Activated CD4-positive, CD25-positive, alpha-beta regulatory T cell (primary cell): ENCODE measurements around the gene UGT1A9.
"Not testable (repeated sequence)": the region's sequence is repeated elsewhere in the genome, so short reads cannot be mapped to it uniquely, and the experiment has no call there.

Experiments used
- DNase-seq, 4 experiments: peaks; one replicate each; lab custom pipeline; 2025; lab: John Stamatoyannopoulos, UW

UGT1A9 gene

GRCh38 chr2:233671290-233672161 lies at the start of gene UGT1A9:
TSS of gene UGT1A9 (plus strand) at chr2:233671898. CDS start at chr2:233671935, 37 bp downstream.
- no peak for DNase-seq

GRCh38 chr2:233627331-233628025 lies 44.2 kb upstream of the UGT1A9 start:
- DNase-seq = no peak

- not testable (repeated sequence) for DNase-seq
These were observed 35.4 kb upstream of the UGT1A9 start, which contains the start of gene UGT1A10 for GRCh38 chr2:233636306-233636705. TSS of gene UGT1A10 (plus strand) at chr2:233636448. CDS start at chr2:233636523, 75 bp downstream.

- DNase-seq = no peak
These were observed 32.9 kb upstream of the UGT1A9 start for GRCh38 chr2:233638836-233639235.

- no peak for DNase-seq
These were observed 31.8 kb upstream of the UGT1A9 start for GRCh38 chr2:233639860-233640259.

- no peak for DNase-seq
These were observed 28.6 kb upstream of the UGT1A9 start for GRCh38 chr2:233643128-233643527.

- not testable (repeated sequence) for DNase-seq
These were observed 25.7 kb upstream of the UGT1A9 start for GRCh38 chr2:233646033-233646432.

GRCh38 chr2:233650981-233651380 lies 20.7 kb upstream of the UGT1A9 start:
- no peak for DNase-seq

GRCh38 chr2:233651430-233651829 lies 20.3 kb upstream of the UGT1A9 start:
- DNase-seq = no peak

GRCh38 chr2:233654501-233654900 lies 17.2 kb upstream of the UGT1A9 start:
- DNase-seq = no peak

GRCh38 chr2:233655043-233655442 lies 16.7 kb upstream of the UGT1A9 start:
- no peak for DNase-seq

- not testable (repeated sequence) for DNase-seq
These were observed 15.8 kb upstream of the UGT1A9 start for GRCh38 chr2:233655943-233656342.

- DNase-seq = no peak
These were observed 15.3 kb upstream of the UGT1A9 start for GRCh38 chr2:233656443-233656842.

GRCh38 chr2:233658610-233659009 lies 13.1 kb upstream of the UGT1A9 start:
- no peak for DNase-seq

- DNase-seq = no peak
These were observed 7.8 kb upstream of the UGT1A9 start for GRCh38 chr2:233663911-233664310.

GRCh38 chr2:233668605-233669260 lies 3.0 kb upstream of the UGT1A9 start:
- DNase-seq = no peak

GRCh38 chr2:233672886-233673285 lies 1.2 kb downstream of the UGT1A9 start:
- no peak for DNase-seq

- DNase-seq = no peak
These were observed 2.2 kb downstream of the UGT1A9 start for GRCh38 chr2:233673896-233674295.

GRCh38 chr2:233674314-233674713 lies 2.6 kb downstream of the UGT1A9 start:
- DNase-seq = no peak

GRCh38 chr2:233674995-233675394 lies 3.3 kb downstream of the UGT1A9 start:
- no peak for DNase-seq

GRCh38 chr2:233676046-233676445 lies 4.3 kb downstream of the UGT1A9 start:
- DNase-seq = no peak

GRCh38 chr2:233679196-233679595 lies 7.5 kb downstream of the UGT1A9 start:
- DNase-seq = no peak
